Measurements from ENCODE around the gene SLIT3. TPM values are rescaled to one million over a fixed set of nuclear protein-coding genes. Genes with fewer than 3 reads are reported as not detected.

Gene SLIT3
- total and polyA plus RNA-seq, 10 of the 15 experiments (the other 5 are each of a cell fraction or from before 2014, with no cell fraction given): 0.05 TPM; not detected in 9

- no peak overlapping the region for H3K9ac ChIP-seq (ENCODE audit: control insufficient read depth, insufficient read depth, low read length)
- in situ Hi-C loops (cut with MboI): loop anchor here (10.0 kb wide), 2 partner anchors 628 to 1038 kb away; no protein-coding TSS in a partner anchor
- SMC1A ChIA-PET (ENCODE audit: uncharacterized antibody, unreplicated experiment): interaction anchor here (0.9 to 1.4 kb wide), 2 partner anchors 9 to 623 kb away, joined by 3 to 4 read pairs; no protein-coding TSS in a partner anchor
These were observed 2.2 kb upstream of the SLIT3 start for GRCh38 chr5:169303119-169303515.

More at GRCh38 chr5:169303119-169303515, 2.2 kb upstream of the SLIT3 start:
- ChIA-PET CTCF (interaction anchor here (0.6 to 1.4 kb wide), 5 partner anchors 235 to 1033 kb away, joined by 3 to 4 read pairs (median 3); no protein-coding TSS in a partner anchor), RAD21 (ENCODE audit: unreplicated experiment) (interaction anchor here (1.3 kb wide), 1 partner anchor 597 kb away, joined by 4 read pairs; no protein-coding TSS in a partner anchor), POLR2A (no interaction called here)
- no peak overlapping the region for H2AFZ ChIP-seq (ENCODE audit: control insufficient read depth, low read depth, low read length)
- no TSS peak for BruUV-seq (replicated peaks)
- no peak overlapping the region for H3K27ac ChIP-seq (ENCODE audit: control insufficient read depth, insufficient read depth)
- TF ChIP-seq CTCF (IDR thresholded peaks at IDR 0.05 in 2 of 3, conservative IDR thresholded peaks at IDR 0.05 in 1 of 3; ENCODE audit: control insufficient read depth in 2 of 3, extremely low read depth in 1 of 3, insufficient read depth in 1 of 3, low read depth in 3 of 3, low read length in 3 of 3): no peak
- TF ChIP-seq RAD51 (IDR thresholded peaks at IDR 0.05): no peak
- no peak for TF ChIP-seq ELK1 (IDR thresholded peaks at IDR 0.05; ENCODE audit: low read depth, low read length)
- TF ChIP-seq CUX1 (IDR thresholded peaks at IDR 0.05; ENCODE audit: insufficient replicate concordance, low read depth, low read length): no peak
- no peak for TF ChIP-seq NR2F1 (conservative IDR thresholded peaks at IDR 0.05)
- no peak for TF ChIP-seq RBBP5 (conservative IDR thresholded peaks at IDR 0.05)
- TF ChIP-seq SP1 (IDR thresholded peaks at IDR 0.05; ENCODE audit: low read depth, low read length): no peak
- TF ChIP-seq TCF3 (IDR thresholded peaks at IDR 0.05; ENCODE audit: borderline replicate concordance, insufficient read depth, low read depth, low read length): no peak
- no peak for ATAC-seq
- no peaks in the 10 kb centered on the region for H3K4me1 ChIP-seq (ENCODE audit: control insufficient read depth, insufficient read depth, low read length)
- H3K36me3 ChIP-seq (ENCODE audit: control insufficient read depth in 2 of 2, insufficient read depth in 2 of 2, low read length in 1 of 2): no peaks in the 10 kb centered on the region
- no peaks in the 10 kb centered on the region for H4K20me1 ChIP-seq (ENCODE audit: control insufficient read depth, insufficient read depth)
- H3K4me2 ChIP-seq (ENCODE audit: control insufficient read depth, insufficient read depth): no peak overlapping the region
- no peaks in the 10 kb centered on the region; the same call in 2 of the 3 replicates for H3K9me3 ChIP-seq (replicated peaks; ENCODE audit: control insufficient read depth, insufficient read depth, low read length)
- H3K27me3 ChIP-seq (replicated peaks in 1 of 2; ENCODE audit: control insufficient read depth in 2 of 2, insufficient read depth in 2 of 2, low read length in 1 of 2): peaks cover 0 to 2% of the 10 kb centered on the region in 2 experiments; a peak in 2 of 4 replicates
- intact Hi-C loops (cut with micrococcal nuclease; ENCODE audit: unreplicated experiment): loop anchor here (2.0 to 5.0 kb wide), 5 partner anchors 244 to 1034 kb away; no protein-coding TSS in a partner anchor
- DNase-seq (ENCODE audit: low read depth, low spot score): no peak
- no peak overlapping the region for H3K4me3 ChIP-seq
- FAIRE-seq: no peak
- no peaks in the 10 kb centered on the region for H3K79me2 ChIP-seq (ENCODE audit: control insufficient read depth, insufficient read depth, low read length)
